Neural progenitor cell (in vitro differentiated cells): ENCODE measurements around the gene MAD1L1.

Experiments
- EZH2 ChIP-seq: fragments of 200-600 bp; sonication (generic); IDR thresholded peaks from 2 replicates; pipeline ENCODE4 v1.6.1; 2017; ENCODE audit warnings: antibody characterized with exemption, mild to moderate bottlenecking, moderate library complexity
- TF ChIP-seq, protein P1 (sequence below): fragments of 200-600 bp; sonication (generic); IDR thresholded peaks from 2 replicates; pipeline ENCODE4 v1.5.1; 2017; ENCODE audit warnings: antibody characterized with exemption, mild to moderate bottlenecking

DNA sequence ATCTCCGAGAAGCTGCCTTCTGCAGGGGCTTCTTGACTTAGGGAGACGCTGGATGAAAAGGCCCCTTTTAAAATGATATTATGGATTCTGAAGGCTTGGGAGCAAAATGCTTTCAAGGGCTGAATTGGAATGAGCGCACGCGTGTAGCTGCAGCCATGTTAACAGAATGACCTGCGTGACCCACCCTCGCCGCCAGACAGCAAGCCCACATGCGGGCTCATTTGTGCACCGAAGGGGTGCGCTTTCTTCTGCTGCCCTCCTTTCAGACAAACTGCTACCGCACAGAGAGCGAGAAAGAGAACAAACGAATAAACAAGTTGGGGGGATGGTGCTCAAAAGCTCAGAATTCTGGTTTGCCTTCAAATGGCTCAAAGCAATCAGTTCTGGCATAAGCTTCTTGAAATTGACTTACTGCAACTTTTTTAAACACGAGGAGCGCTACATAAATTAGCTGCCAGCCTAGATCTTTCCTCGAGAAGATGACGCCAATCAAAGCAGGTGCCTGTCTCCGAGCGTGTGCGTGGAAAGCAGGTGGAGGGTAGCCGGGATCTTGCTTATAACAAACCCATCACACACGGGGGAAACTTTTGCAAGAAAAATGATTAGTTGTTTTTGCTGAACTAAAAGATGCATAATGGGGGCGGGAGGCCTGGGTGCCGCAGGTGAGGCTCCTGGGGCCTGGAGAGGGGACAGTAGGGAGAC, 268.4 kb downstream of the MAD1L1 start:
- TF ChIP-seq, protein P1, sequence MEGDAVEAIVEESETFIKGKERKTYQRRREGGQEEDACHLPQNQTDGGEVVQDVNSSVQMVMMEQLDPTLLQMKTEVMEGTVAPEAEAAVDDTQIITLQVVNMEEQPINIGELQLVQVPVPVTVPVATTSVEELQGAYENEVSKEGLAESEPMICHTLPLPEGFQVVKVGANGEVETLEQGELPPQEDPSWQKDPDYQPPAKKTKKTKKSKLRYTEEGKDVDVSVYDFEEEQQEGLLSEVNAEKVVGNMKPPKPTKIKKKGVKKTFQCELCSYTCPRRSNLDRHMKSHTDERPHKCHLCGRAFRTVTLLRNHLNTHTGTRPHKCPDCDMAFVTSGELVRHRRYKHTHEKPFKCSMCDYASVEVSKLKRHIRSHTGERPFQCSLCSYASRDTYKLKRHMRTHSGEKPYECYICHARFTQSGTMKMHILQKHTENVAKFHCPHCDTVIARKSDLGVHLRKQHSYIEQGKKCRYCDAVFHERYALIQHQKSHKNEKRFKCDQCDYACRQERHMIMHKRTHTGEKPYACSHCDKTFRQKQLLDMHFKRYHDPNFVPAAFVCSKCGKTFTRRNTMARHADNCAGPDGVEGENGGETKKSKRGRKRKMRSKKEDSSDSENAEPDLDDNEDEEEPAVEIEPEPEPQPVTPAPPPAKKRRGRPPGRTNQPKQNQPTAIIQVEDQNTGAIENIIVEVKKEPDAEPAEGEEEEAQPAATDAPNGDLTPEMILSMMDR: no peak
- no peak for TF ChIP-seq EZH2
